Measurements from ENCODE around the gene NOP10. TPM values are rescaled to one million over a fixed set of nuclear protein-coding genes. Genes with fewer than 3 reads are reported as not detected.

Gene NOP10
- total RNA-seq: 124 and 134 TPM in 2 replicates

DNA sequence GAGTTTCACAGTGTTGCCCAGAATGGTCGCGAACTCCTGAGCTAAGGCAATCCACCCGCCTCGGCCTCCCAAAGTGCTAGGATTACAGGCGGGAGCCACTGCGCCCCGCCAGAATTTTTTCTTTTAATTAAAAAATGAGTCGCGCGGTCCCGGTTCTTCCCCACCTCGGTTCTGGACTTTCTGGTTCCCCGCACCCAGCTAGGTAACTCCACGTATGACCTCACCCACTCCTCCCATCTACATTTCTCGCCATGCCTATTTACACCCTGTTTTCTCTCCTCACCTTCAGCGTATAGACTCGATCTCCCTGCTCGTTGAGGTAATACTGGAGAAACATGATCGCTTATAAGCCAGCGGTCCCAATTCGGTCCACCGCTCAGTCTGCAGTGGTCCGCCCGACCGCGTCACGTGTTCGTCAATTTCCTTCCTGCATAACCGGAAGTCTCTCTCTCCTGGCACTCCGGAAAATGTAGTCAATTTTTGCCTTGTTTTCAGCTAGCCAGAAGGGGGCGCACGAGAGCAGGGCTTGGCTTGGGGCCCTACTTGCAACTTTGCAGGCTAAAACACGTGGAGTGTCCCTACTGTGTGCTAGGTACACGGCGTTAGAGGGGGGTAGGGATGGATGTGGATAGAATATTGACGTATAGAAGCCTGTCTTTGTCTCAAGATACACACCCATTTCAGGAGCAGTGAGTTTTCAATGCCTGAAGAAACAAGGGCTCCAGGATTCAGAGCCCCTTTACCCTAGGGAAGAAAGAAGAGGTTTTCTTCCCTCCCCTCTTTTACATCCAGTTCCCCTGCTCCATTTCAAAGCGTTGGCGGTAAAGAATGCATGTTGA lies at the start of gene NOP10, which contains the start of gene NUTM1:
NOP10 (minus strand) TSS at position 400 of the 839 bp plus-strand sequence; CDS start at position 337, 63 bp downstream.
NUTM1 (plus strand) TSS at position 579 of the 839 bp plus-strand sequence. CDS start 382 bp downstream, outside the sequence.

DNA sequence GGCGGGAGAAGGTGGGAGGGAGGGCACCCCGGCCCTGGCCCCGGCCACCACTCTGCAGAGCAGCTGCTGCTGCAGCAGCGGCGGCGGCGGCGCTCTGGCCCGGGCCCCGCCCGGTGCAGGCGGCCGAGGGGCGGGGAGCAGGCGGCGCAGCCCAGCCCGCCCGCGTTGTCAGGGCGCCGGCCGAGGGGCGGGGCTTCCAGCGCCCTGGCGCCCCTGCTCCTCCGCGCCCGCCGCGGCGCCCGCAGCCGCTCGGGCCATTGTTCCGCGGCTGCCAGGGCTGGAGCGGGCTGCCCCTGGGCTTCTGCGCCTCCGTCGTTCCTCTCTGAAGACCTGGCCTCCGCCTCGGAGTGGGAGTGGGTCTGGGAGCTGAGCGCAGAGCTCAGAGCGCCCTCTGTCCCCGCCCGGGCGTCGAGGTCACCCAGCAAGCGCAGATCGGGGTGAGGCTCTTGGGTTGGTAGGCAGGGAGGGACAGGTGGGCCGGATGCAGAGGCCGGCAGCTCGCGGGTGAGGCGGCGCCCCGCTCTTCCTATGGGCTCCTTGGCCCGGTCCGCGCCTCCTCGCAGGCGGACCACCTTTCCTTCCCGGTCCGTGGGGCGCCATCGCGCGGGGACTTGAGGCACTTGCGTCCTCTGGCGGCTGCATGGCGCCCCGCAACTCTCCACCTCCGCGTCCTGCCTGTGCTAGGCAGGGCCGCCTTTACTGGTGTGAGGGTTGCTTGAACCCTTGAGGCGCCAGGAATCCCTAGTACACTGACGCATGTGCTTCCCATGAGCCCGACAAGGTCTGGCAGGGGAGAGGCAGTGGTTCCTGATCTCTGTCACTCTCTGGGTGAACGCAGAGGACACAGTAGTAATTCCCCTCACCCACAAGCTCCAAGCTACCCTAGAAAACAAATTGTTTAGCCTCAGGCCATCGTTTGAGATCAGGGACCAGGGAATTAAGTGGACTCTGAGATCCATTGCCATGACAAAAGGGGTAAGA lies 24.5 kb upstream of the NOP10 start, which contains the start of gene LPCAT4:
LPCAT4 (minus strand) TSS at position 96 of the 981 bp plus-strand sequence. CDS start 96 bp downstream, outside the sequence.

DNA sequence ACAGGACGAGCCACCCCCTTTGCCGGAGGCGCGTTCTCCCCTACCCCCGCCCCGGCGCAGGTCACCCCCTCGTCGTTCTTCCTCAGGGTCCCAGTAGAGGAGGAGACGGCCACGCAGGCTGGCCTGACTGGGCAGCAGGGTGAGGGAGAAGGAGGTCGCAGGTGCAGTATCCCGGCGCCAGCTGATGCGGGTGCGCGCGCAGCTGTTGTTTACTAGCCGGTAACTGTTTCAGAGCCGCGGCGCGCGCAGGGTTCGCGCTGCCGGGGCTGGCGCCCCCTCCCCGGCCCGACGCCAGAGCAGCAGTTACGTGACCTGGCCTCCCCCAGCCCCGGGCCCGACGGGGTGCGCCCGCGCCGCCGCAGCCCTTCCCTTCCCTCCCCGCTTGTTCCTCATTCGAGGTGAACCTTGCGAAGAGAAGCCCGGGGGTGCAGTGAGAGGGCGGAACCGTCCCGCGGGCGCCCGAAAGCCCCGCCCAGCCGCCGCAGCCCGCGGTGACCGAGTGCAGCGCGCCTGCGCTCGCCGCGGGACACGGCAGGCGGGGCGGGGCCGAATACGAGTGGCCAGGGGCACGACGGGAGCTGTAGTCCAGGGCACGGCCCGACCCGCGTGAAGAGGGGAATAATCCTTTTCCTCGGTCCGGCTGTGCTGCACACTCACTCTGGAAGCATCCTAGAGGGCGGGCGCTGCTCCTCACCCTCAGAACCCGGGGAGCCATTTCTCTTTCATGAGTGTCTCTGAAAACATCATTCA lies 5.2 kb downstream of the NOP10 start, which contains the start of gene SLC12A6:
SLC12A6 (minus strand) TSS at position 225 of the 750 bp plus-strand sequence. CDS start 1,101 bp downstream, outside the sequence.

Small RNA genes within 50 kb of the gene (small RNA-seq; reads per million reads assigned to genes)
- gene MIR1233-1 (not detected), gene RF00019 (not detected)

Other genes starting within 250 kb of the NOP10 start
- 25.1 and 27.1 TPM in 2 replicates for gene EMC7, start 241.3 kb downstream of the NOP10 start, total RNA-seq
- gene PGBD4, start 241.1 kb downstream of the NOP10 start, total RNA-seq: 1.6 TPM in 2 replicates
- gene KATNBL1, start 133.0 kb downstream of the NOP10 start, total RNA-seq: 42.1 and 47.1 TPM in 2 replicates
- 102 and 123 TPM in 2 replicates for gene EMC4, start 118.1 kb downstream of the NOP10 start, total RNA-seq
- 15.3 and 21.7 TPM in 2 replicates for gene SLC12A6, start 5.4 kb downstream of the NOP10 start, total RNA-seq
- not detected in 2 replicates for gene NUTM1, start 179 bp upstream of the NOP10 start, total RNA-seq
- 5.7 and 8.4 TPM in 2 replicates for gene LPCAT4, start 24.1 kb upstream of the NOP10 start, total RNA-seq
- gene GOLGA8A, start 94.7 kb upstream of the NOP10 start, total RNA-seq: 12.3 and 26.1 TPM in 2 replicates
- gene GOLGA8B, start 240.5 kb upstream of the NOP10 start, total RNA-seq: 14.9 and 31.8 TPM in 2 replicates